Pancreas (tissue), 10 donors: ENCODE results near the gene CETP. TPM values are rescaled to one million over a fixed set of nuclear protein-coding genes. Genes with fewer than 3 reads are reported as not detected.

Source experiments
- ATAC-seq, 4 donors: fragments of 200-7000 bp; cut with Tn5 transposase; one replicate each; pipeline versions ENCODE4 v1.8.0 to v1.9.1; 2020; ENCODE audit warnings: mild to moderate bottlenecking in 4 of 4, moderate library complexity in 4 of 4
- DNase-seq, 6 donors: peaks; one replicate each; pipeline ENCODE4 v3.0.0-alpha.2; 2020
- FAIRE-seq: peaks from 2 replicates; lab custom pipeline; 2012; peaks lifted over from hg19 to GRCh38; lab: Jason Lieb, UNC
- H3K27ac ChIP-seq, 4 donors: fragments of 200-600 bp; sonication (generic); 1 replicate in 3 of 4; 2 replicates in 1 of 4; pipeline versions ENCODE4 v1.5.0 to v1.8.0; 2020
- H3K27me3 ChIP-seq, 4 donors: fragments of 200-600 bp; one replicate each; pipeline ENCODE4 v1.8.0; 2021
- H3K36me3 ChIP-seq, 3 donors: fragments of 200-600 bp; sonication (generic) in 1 of 3; one replicate each; pipeline versions ENCODE4 v1.5.0 to v1.8.0; 2020 to 2021
- H3K4me1 ChIP-seq, 3 donors: fragments of 200-600 bp; one replicate each; pipeline ENCODE4 v1.8.0; 2021
- H3K4me3 ChIP-seq, 4 donors: fragments of 200-600 bp; sonication (generic) in 2 of 4; one replicate each; pipeline versions ENCODE4 v1.5.0 to v1.8.0; 2020 to 2021
- H3K9me3 ChIP-seq, 4 donors: fragments of 200-600 bp; one replicate each; pipeline ENCODE4 v1.8.0; 2021
- CTCF ChIP-seq, 4 donors: fragments of 200-600 bp; sonication (generic) in 3 of 4; IDR thresholded peaks; one replicate each; pipeline versions ENCODE4 v1.5.0 to v1.8.0; 2021; ENCODE audit warnings: antibody characterized with exemption in 4 of 4
- WGBS, 2 donors: extraction: QIAGEN DNeasy Blood & Tissue Kit; methylation state at CpG; one replicate each; pipeline ENCODE4 v1.1.7; 2013; 5-methylcytosine and 5-hydroxymethylcytosine counted together
- intact Hi-C, 3 donors: fragments of 100-400 bp; cut with DNase I; formaldehyde crosslinking; loops; one replicate each; pipeline versions ENCODE4 v1.11.1 to v1.14.2; 2022
- polyA plus RNA-seq, 2 donors: library from polyadenylated mRNA; stranded (reverse); fragments of 200-250 nt; gene quantifications; one replicate each; pipeline ENCODE4 v1.2.3, GENCODE V29; 2013
- total RNA-seq, 6 donors: library from RNA; stranded (reverse); fragmentation: NEBNext Ultra II Directional in 4 of 6; extraction: Animal tissue kit (Norgen Biotek cat#: 25700) in 4 of 6; gene quantifications; one replicate each; pipeline versions ENCODE4 v1.2.1 to v1.2.4, GENCODE V29; 2021 to 2023
- donor health status: healthy with polysubstance abuse.
- donor health status: DM: no; HTN: no; CAD: no; lungs with moderate emphysema.
- donor health status: DM: no; HTN: no; CAD: no.
- donor health status: control.
- donor health status: control.
- donor health status: Bipolar disorder and iron deficiency.
- donor health status: DM: yes; HTN: yes; CAD: no.
- donor health status: DM: no; HTN: no; CAD: no.
- donor health status: DM: no; HTN: no; CAD: no.
- donor health status: DM: yes; HTN: yes; CAD: no.

CETP gene
- total and polyA plus RNA-seq, 8 donors = 0.12 to 1.0 (median 0.26) TPM; not detected in 1

DNA sequence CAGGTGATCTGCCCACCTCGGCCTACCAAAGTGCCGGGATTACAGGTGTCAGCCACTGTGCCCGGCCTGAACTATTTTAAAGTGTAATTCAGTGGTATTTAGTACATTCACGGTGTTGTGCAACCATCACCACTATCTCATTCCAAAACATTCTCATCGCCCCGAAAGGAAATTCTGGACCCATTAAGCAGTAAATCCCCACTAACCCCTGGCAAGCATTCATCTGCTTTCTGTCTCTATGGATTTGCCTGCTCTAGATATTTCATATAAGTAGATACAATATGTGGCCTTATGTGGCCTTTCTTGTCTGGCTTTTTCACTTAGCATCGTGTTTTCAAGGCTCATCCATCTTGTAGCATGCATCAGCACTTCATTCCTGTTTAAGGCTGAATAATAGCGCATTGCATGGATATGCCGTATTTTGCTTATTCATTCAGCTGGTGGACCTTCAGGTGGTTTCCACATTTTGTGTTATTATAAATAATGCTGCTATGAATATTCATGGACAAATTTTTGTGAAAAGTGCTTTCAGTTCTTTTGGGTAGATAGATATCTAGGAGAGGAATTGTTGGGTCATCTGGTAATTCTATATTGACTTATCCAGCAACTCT lies 38.2 kb upstream of the CETP start:
- Histone ChIP-seq H3K27me3 (no peaks in the 10 kb centered on the region), H3K27ac (no peak overlapping the region), H3K9me3 (no peaks in the 10 kb centered on the region), H3K4me1 (peaks cover 6 to 31% (median 16%) of the 10 kb centered on the region in 3 donors), H3K4me3 (no peak overlapping the region), H3K36me3 (no peaks in the 10 kb centered on the region)
- DNase-seq (no peak), ATAC-seq (no peak), FAIRE-seq (no peak)
- WGBS, 2 donors = 82 to 85% methylated on average over 9 of the region's 9 CpGs
- no peak for TF ChIP-seq CTCF (IDR thresholded peaks at IDR 0.05)
- intact Hi-C loops = no loop called here

DNA sequence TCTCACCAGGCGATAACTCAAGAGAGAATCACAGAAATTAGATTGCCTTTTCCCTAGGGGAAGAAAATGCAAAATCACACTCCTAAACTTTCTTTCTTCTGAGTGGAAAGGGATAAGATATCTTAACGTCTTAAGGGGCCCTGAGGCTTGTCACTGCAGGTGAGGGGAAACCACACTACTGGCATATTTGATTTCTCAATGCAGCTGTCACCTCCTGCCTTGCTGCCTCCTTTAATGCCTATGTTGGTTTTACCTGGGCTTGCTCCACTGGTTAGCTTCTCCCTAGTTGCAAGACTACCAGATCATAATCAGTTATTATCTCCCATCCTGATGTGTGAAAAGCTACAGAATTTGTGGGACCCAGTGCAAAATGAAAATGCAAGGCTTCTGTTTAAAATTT lies 34.3 kb upstream of the CETP start:
- WGBS, 2 donors = 66 to 67% methylated on average over 2 of the region's 2 CpGs
- H3K4me1 ChIP-seq = peaks cover 8 to 18% (median 8%) of the 10 kb centered on the region in 3 donors
- TF ChIP-seq CTCF (IDR thresholded peaks at IDR 0.05) = no peak
- intact Hi-C loops = no loop called here
- no peaks in the 10 kb centered on the region for H3K27me3 ChIP-seq
- FAIRE-seq (no peak), ATAC-seq (no peak), DNase-seq (no peak)
- no peaks in the 10 kb centered on the region for H3K9me3 ChIP-seq
- H3K36me3 ChIP-seq = no peaks in the 10 kb centered on the region
- H3K27ac ChIP-seq = no peak overlapping the region
- H3K4me3 ChIP-seq = no peak overlapping the region

DNA sequence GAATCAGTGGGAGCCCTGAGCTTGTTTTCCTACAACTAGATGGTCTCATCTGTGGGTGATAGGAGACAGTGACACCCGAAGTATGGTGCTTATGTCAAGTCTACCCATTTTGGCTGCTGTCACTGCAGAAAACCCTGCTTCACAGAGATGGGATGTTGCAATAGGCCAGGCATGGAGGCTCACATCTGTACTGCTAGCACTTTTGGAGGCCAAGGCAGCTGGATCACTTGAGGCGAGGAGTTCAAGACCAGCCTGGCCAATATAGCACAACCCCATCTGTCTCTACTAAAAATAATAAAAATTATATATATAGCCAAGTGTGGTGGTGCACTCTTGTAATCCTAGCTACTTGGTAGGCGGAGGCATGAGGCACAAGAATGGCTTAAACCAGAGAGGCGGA lies 32.1 kb upstream of the CETP start:
- DNase-seq (no peak), FAIRE-seq (no peak), ATAC-seq (no peak)
- peaks cover 0 to 14% (median 0%) of the 10 kb centered on the region in 3 donors for H3K36me3 ChIP-seq
- TF ChIP-seq CTCF (IDR thresholded peaks at IDR 0.05) = no peak
- H3K9me3 ChIP-seq = no peaks in the 10 kb centered on the region
- intact Hi-C loops = loop anchor here in 1 of 3 donors (5.0 kb wide), 1 partner anchor 57 kb away; no protein-coding TSS in a partner anchor
- no peaks in the 10 kb centered on the region for H3K27me3 ChIP-seq
- WGBS, 2 donors = 91 to 98% methylated on average over 4 of the region's 4 CpGs
- H3K4me3 ChIP-seq = no peak overlapping the region
- peaks cover 4 to 19% (median 8%) of the 10 kb centered on the region in 3 donors for H3K4me1 ChIP-seq
- no peak overlapping the region for H3K27ac ChIP-seq

- peak overlapping the region in 2 of 4 donors; percentile 99 to 100 for H3K4me3 ChIP-seq
- H3K27ac ChIP-seq = peak overlapping the region; percentile 99 to 100 (median 99)
- no peaks in the 10 kb centered on the region for H3K9me3 ChIP-seq
- H3K36me3 ChIP-seq = peaks cover 0 to 24% (median 2%) of the 10 kb centered on the region in 3 donors
- H3K27me3 ChIP-seq = no peaks in the 10 kb centered on the region
- TF ChIP-seq CTCF (IDR thresholded peaks at IDR 0.05) = no peak
- WGBS, 2 donors = 36% methylated on average over 15 of the region's 15 CpGs
- H3K4me1 ChIP-seq = peaks cover 4 to 28% (median 8%) of the 10 kb centered on the region in 3 donors
- DNase-seq (peak in 2 of 6 donors; percentile 56 to 66), ATAC-seq (peak in 3 of 4 donors; percentile 2 to 5 (median 2)), FAIRE-seq (no peak)
- intact Hi-C loops = loop anchor here in 1 of 3 donors (5.0 kb wide), 1 partner anchor 58 kb away; no protein-coding TSS in a partner anchor
These were observed 31.1 kb upstream of the CETP start for GRCh38 chr16:56930486-56931270.
